Measurements from ENCODE around the gene NOS1AP.

Gene NOS1AP

GRCh38 chr1:162372159-162373071 lies 302.9 kb downstream of the NOS1AP start:
- no peak for FAIRE-seq

- FAIRE-seq, result no peak
Measured at GRCh38 chr1:162373072-162373427, 303.6 kb downstream of the NOS1AP start.

DNA sequence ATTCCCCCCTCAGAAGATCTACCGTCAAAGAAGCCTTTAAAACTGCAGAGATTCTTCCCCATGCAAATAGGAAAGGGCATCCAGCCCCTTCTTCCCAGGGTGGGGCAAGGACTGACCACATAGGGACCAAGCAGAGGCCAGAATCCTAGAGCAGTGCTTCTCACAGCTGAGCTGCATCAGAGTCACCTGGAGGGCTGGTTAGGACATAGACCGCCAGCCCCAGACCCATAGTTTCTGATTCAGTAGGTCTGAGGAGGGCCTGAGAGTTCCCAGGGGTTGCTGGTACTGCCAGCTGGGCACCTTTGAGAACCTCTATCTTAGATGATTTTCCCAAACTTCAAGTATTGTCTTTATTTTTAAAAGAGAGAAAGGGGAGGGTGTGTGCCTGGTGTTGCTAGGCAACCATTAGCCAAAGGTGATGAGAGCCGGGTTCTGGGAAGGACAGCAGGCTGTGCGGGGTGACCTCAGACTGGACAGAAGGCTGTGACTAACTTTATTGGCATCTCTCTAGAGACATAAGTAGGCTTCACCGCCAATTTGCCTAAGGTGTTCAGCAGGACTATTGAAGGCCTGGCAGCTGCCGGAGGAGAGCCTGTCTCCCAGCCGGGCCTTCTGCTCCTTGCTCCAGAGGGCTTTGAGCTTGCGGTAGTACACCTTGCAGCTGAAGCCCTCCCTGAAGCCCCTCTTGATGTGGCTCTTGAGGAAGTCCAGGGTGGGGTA lies 304.2 kb downstream of the NOS1AP start:
- no peak for FAIRE-seq

GRCh38 chr1:162374406-162374805 lies 304.9 kb downstream of the NOS1AP start:
- no peak for FAIRE-seq

- no peak for FAIRE-seq
Measured at GRCh38 chr1:162375463-162375862, 306.0 kb downstream of the NOS1AP start.

DNA sequence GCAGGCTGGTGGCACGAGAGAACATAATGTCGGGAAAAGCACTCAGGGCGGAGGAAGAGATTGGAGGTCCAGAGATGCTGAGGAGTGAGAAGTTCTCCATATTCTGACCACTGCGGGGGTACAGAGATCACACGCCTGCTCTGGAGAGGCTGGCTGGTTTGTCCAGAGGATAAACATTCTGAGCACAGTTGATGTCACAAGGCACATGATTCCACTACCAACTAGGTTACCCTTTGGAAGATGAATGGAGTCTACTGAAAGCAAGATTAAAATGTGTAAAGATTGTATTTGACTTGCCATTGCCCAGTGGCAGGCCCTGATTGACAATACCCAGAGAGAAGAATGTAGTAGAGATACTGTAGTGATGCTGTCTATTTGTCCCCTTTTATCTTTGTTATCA lies 307.2 kb downstream of the NOS1AP start, which contains the start of gene SPATA46:
Gene SPATA46 (minus strand): TSS at position 164 of the 400 bp plus-strand sequence. CDS start 64 bp downstream, at position 100.
- no peak for FAIRE-seq

DNA sequence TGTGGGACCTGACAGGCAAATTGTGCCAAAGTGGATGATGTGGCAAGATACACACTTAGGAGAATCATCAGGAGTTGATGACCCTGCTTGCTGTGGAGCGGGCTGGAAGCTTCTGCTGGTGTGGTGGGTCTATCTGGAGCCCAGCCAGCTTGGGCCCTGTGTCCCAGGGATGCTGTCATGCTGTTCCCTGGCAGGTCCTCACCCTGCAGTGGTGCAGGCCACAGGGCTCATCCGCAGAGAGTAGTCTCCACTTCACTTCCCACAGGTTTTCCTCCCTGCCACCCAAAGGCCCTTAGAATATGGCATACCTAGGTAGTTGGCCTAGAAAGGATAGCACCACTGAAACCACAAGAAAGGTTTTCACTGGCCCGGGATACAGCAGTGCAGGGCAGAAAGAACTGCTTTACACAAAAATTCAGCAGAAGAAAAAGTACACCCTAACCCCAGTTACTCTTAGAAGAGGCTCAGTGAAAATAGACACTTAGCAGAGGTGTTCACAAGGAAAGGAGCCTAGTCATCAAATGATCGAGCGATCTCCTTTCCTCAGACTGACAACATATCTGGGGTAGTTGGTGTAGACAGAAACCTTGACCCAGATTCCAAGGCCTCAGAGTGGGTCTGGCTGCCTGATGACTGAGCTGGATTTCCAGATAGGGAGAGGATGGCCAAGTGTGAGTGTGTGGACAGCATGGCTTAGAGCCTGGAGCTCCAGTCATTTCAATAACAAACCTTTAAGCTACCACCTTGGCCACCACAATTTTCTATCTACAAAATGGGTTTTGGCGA lies 310.8 kb downstream of the NOS1AP start:
- FAIRE-seq, result no peak

GRCh38 chr1:162381383-162381782 lies 311.9 kb downstream of the NOS1AP start, which contains the start of gene C1orf226:
Gene C1orf226 (plus strand): TSS chr1:162381728. CDS start chr1:162381902, 174 bp downstream.
- FAIRE-seq, result peak; percentile 31

DNA sequence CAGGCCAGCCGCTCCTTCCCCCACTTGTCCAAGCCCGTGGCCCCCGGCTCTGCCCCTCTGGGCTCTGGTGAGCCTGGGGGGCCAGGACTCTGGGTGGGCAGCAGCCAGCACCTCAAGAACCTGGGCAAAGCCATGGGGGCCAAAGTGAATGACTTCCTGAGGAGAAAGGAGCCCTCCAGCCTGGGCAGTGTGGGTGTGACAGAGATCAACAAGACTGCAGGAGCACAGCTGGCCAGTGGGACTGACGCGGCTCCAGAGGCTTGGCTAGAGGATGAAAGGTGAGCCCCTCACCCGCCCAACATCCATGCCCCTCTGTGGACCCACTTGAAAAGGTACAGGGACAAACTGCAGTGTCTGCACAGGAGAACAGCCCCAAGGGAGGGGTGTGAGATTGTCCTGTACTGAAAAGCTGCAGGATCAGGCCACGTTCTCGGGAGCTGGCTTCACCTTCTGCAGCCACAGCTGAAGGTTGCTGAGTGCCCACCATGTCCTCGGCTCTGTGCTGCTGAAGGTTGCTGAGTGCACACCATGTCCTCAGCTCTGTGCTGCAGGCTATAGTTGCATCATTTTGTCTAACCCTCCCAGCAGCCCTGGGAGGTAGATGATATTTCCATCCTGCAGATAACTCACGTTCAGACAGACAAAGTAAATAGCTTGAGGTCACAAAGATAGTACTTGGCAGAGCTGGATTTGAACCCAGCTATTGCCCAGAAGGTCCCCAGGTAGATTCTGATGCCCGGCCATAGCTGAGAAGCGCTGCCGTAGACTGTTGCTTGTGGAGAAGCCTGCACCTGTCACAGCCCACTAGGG lies 312.7 kb downstream of the NOS1AP start:
- FAIRE-seq, result no peak

DNA sequence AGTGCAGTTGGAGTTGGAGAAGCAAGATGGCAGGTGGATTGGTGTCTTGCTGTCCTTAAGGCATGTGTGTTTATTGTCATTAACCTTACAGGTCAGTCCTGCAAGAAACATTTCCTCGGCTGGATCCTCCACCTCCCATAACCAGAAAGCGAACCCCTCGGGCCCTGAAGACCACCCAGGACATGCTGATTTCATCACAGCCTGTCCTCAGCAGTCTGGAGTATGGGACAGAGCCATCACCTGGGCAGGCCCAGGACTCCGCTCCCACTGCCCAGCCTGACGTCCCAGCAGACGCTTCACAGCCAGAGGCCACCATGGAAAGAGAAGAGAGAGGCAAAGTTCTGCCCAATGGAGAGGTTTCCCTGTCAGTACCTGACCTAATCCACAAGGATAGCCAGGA lies 313.6 kb downstream of the NOS1AP start:
- no peak for FAIRE-seq

DNA sequence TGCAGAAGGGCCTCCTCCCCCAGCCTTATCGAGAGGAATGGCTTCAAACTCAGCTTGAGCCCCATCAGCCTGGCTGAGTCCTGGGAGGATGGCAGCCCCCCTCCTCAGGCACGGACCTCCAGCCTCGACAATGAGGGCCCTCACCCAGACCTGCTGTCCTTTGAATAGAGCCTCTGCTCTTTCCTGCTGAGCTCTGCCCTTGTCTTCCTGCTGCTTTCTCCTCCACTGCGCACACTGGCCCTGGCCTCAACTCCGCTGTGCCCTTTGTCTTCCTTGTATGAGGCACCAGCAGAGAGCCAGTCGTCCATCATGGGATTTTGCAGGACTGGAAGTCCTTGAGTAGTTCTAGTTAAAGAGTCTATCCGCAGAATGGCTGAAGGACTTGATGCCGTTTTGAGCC lies 314.0 kb downstream of the NOS1AP start:
- FAIRE-seq, result no peak

- FAIRE-seq, result no peak
Measured at GRCh38 chr1:162384116-162384515, 314.6 kb downstream of the NOS1AP start.

- FAIRE-seq, result no peak
Measured at GRCh38 chr1:162384601-162385279, 315.2 kb downstream of the NOS1AP start.

GRCh38 chr1:162385280-162385623 lies 315.8 kb downstream of the NOS1AP start:
- FAIRE-seq, result no peak

DNA sequence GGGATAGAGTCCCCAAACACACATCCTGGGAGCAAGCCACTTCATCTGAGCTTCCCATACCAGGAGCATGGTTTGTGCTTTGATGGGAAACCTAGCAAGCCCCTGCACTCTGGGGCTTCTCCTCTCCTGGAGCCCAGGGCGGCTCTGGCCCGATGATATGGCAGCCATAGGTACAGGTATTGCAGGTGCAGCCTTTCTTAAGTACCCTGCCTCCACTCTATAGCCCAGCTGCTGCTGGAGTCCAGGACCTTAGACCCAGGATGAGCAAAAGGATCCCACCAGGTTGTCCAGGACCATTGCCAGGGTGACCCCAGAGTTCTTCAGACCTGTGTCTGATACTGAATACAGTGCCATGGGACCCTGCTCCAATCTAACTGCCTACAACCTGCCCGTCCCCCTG lies 316.2 kb downstream of the NOS1AP start:
- FAIRE-seq, result no peak

DNA sequence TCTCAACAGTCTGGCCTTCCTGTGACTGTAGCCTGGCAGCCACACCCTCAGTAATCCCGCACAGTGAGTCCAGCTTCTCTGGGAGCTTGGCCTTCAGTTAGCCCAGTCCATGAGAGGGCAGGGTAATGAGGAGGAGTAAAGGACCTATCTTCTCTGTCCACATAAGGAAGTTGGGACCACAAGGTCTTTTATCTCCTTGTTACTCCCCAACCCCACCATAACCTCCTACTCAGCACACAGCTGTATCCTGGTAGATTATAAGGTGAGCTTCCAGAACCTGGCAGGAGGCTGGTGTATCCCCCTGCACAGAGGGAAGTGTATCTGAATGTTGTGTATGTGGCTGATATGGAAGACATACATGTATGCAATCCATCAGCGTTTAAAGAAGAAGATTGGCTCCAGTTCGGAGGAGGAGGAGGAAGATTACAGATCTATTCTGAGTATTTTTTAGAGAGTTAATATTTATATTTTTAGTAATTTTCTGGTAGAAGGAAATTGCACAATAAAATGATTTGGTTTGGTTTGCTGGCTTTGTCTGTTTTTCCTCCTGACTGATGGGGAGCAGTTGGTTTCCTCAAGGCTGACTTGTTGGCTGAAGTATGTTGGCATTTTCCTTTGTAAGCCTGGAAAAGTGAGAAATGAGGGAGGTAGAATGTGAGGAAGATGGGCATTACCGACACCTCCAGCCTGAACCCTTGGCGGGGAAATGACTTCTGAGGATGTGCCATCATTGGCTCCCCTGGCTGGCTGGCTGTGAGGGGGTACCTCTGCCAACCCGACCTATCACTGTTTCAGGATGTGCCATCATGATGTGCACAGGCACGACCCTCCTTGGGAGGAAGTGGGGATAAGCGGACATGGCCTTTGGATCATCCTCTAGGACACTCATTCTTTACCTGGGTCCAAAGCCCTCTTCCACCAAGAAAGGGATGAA lies 317.1 kb downstream of the NOS1AP start:
- no peak for FAIRE-seq

GRCh38 chr1:162387226-162388082 lies 318.0 kb downstream of the NOS1AP start:
- no peak for FAIRE-seq

- no peak for FAIRE-seq
Measured at GRCh38 chr1:162388083-162388594, 318.6 kb downstream of the NOS1AP start.

- FAIRE-seq, result no peak
Measured at GRCh38 chr1:162388615-162389014, 319.1 kb downstream of the NOS1AP start.

Measured in colon (tissue), 2 donors.